ENCODE measurements around the gene LEF1. TPM values are rescaled to one million over a fixed set of nuclear protein-coding genes. Genes with fewer than 3 reads are reported as not detected.

The LEF1 gene
- total RNA-seq, 1 experiment from 2014 or later = 0.79 TPM

DNA sequence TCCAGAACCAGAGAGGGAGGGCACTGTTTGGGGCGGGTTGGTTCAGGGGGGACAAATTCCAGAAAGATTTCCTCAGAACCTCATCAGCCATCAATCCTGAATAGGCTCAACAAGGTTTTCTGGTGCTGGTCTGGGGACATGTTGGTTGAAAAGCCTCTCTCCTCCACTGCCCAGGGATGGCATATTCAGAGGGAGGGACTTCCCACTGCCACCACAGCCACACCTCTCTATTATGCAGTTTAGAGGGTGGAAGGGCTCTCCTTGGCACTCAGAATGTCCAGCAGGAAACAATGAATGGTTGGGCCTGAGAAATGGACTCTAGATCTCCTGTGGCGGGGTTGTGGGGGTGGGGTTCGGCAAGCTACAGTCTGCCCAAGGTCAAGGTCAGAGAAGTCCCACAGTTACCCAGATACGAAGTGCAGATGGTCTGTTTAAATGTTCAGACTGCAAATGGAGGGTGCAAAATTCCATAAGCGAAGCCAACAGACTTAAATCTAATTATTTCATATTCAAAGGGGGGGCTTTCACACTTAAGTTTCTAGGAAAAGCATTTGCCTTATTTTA lies 70.7 kb downstream of the LEF1 start:
- peaks cover 26% of the 10 kb centered on the region; the same call in 1 of the 2 replicates for H3K27me3 ChIP-seq (ENCODE audit: insufficient read depth, low read length)
- no peaks in the 10 kb centered on the region for H3K79me2 ChIP-seq (ENCODE audit: insufficient read depth, low read length)
- DNase-seq (ENCODE audit: low read depth, low spot score) = no peak
- BruUV-seq (replicated peaks) = no TSS peak
- no peak for ATAC-seq
- no peak overlapping the region for H3K9ac ChIP-seq (ENCODE audit: low read length)
- H3K27ac ChIP-seq (ENCODE audit: low read depth, low read length) = no peak overlapping the region
- no peaks in the 10 kb centered on the region for H3K9me2 ChIP-seq (ENCODE audit: insufficient read depth)
- ChIA-PET POLR2A (no interaction called here), CTCF (interaction anchor here (1.0 to 1.1 kb wide), 2 partner anchors 10 to 34 kb away, joined by 3 read pairs; no protein-coding TSS in a partner anchor), RAD21 (ENCODE audit: low non-redundant PET in 1 of 2, low total read pairs in 2 of 2, uncharacterized antibody in 2 of 2, unreplicated experiment in 2 of 2) (no interaction called here)
- H3K4me2 ChIP-seq (ENCODE audit: low read length) = no peak overlapping the region
- H2AFZ ChIP-seq (ENCODE audit: low read depth, low read length, poor library complexity, severe bottlenecking) = no peak overlapping the region
- no peaks in the 10 kb centered on the region for H4K20me1 ChIP-seq (ENCODE audit: insufficient read depth)
- H3K4me1 ChIP-seq (ENCODE audit: control insufficient read depth in 1 of 2, insufficient read depth in 2 of 2, low read length in 2 of 2) = no peaks in the 10 kb centered on the region
- no peaks in the 10 kb centered on the region for H3K9me3 ChIP-seq (ENCODE audit: control insufficient read depth in 1 of 2, insufficient read depth in 1 of 2, low read depth in 1 of 2, low read length in 2 of 2)
- intact Hi-C loops (cut with micrococcal nuclease) = no loop called here
- no peak for TF ChIP-seq SIN3A (IDR thresholded peaks at IDR 0.05; ENCODE audit: low read depth)
- TF ChIP-seq JUND (IDR thresholded peaks at IDR 0.05) = no peak
- TF ChIP-seq, protein P1, sequence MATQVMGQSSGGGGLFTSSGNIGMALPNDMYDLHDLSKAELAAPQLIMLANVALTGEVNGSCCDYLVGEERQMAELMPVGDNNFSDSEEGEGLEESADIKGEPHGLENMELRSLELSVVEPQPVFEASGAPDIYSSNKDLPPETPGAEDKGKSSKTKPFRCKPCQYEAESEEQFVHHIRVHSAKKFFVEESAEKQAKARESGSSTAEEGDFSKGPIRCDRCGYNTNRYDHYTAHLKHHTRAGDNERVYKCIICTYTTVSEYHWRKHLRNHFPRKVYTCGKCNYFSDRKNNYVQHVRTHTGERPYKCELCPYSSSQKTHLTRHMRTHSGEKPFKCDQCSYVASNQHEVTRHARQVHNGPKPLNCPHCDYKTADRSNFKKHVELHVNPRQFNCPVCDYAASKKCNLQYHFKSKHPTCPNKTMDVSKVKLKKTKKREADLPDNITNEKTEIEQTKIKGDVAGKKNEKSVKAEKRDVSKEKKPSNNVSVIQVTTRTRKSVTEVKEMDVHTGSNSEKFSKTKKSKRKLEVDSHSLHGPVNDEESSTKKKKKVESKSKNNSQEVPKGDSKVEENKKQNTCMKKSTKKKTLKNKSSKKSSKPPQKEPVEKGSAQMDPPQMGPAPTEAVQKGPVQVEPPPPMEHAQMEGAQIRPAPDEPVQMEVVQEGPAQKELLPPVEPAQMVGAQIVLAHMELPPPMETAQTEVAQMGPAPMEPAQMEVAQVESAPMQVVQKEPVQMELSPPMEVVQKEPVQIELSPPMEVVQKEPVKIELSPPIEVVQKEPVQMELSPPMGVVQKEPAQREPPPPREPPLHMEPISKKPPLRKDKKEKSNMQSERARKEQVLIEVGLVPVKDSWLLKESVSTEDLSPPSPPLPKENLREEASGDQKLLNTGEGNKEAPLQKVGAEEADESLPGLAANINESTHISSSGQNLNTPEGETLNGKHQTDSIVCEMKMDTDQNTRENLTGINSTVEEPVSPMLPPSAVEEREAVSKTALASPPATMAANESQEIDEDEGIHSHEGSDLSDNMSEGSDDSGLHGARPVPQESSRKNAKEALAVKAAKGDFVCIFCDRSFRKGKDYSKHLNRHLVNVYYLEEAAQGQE (IDR thresholded peaks at IDR 0.05; ENCODE audit: low read depth) = no peak
- TF ChIP-seq FOSL1 (IDR thresholded peaks at IDR 0.05; ENCODE audit: low read depth) = no peak
- TF ChIP-seq SP1 (IDR thresholded peaks at IDR 0.05; ENCODE audit: low read depth) = no peak
- TF ChIP-seq CBX3 (IDR thresholded peaks at IDR 0.05; ENCODE audit: low read depth) = no peak
- no peak for TF ChIP-seq CEBPB (IDR thresholded peaks at IDR 0.05; ENCODE audit: low read depth)
- TF ChIP-seq SRF (IDR thresholded peaks at IDR 0.05; ENCODE audit: low read depth) = no peak
- TF ChIP-seq EGR1 (IDR thresholded peaks at IDR 0.05; ENCODE audit: low read depth) = no peak
- no peak for TF ChIP-seq YY1 (IDR thresholded peaks at IDR 0.05; ENCODE audit: extremely low read depth, insufficient replicate concordance, low read depth, low read length)
- TF ChIP-seq, protein P2, sequence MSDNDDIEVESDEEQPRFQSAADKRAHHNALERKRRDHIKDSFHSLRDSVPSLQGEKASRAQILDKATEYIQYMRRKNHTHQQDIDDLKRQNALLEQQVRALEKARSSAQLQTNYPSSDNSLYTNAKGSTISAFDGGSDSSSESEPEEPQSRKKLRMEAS (IDR thresholded peaks at IDR 0.05) = no peak
- TF ChIP-seq ELF1 (IDR thresholded peaks at IDR 0.05; ENCODE audit: borderline replicate concordance, low read depth) = no peak
- TF ChIP-seq TCF7L2 (IDR thresholded peaks at IDR 0.05; ENCODE audit: borderline replicate concordance, extremely low read depth, insufficient read depth, insufficient read length) = no peak
- no peak overlapping the region for H3K4me3 ChIP-seq (replicated peaks in 1 of 2; ENCODE audit: low read depth in 1 of 2, low read length in 2 of 2)
- H3K36me3 ChIP-seq (ENCODE audit: control insufficient read depth in 1 of 2, insufficient read depth in 2 of 2, low read length in 2 of 2) = no peaks in the 10 kb centered on the region
